ENCODE data around the gene FYN. TPM values are rescaled to one million over a fixed set of nuclear protein-coding genes. Genes with fewer than 3 reads are reported as not detected.

The FYN gene
- total RNA-seq, 1 donor from 2014 or later: 130 TPM

GRCh38 chr6:111658462-111659154, 214.6 kb downstream of the FYN start:
- peak in 1 of 2 donors; percentile 77 for DNase-seq (ENCODE audit: extremely low spot score in 2 of 2)
- Histone ChIP-seq H3K27ac (peak overlapping the region; percentile 74), H3K27me3 (no peaks in the 10 kb centered on the region), H3K4me3 (no peak overlapping the region), H3K36me3 (no peaks in the 10 kb centered on the region), H3K4me1 (peaks cover 36% of the 10 kb centered on the region), H3K9me3 (no peaks in the 10 kb centered on the region)
- intact Hi-C loops (cut with DNase I): no loop called here
- no peak for TF ChIP-seq POLR2AphosphoS5 (IDR thresholded peaks at IDR 0.05; ENCODE audit: insufficient read depth in 1 of 2, low read depth in 1 of 2)
- TF ChIP-seq, protein P1, sequence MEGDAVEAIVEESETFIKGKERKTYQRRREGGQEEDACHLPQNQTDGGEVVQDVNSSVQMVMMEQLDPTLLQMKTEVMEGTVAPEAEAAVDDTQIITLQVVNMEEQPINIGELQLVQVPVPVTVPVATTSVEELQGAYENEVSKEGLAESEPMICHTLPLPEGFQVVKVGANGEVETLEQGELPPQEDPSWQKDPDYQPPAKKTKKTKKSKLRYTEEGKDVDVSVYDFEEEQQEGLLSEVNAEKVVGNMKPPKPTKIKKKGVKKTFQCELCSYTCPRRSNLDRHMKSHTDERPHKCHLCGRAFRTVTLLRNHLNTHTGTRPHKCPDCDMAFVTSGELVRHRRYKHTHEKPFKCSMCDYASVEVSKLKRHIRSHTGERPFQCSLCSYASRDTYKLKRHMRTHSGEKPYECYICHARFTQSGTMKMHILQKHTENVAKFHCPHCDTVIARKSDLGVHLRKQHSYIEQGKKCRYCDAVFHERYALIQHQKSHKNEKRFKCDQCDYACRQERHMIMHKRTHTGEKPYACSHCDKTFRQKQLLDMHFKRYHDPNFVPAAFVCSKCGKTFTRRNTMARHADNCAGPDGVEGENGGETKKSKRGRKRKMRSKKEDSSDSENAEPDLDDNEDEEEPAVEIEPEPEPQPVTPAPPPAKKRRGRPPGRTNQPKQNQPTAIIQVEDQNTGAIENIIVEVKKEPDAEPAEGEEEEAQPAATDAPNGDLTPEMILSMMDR (IDR thresholded peaks at IDR 0.05): no peak
- no peak for TF ChIP-seq POLR2A (IDR thresholded peaks at IDR 0.05)

GRCh38 chr6:111657146-111657545, 216.1 kb downstream of the FYN start:
- intact Hi-C loops (cut with DNase I): no loop called here
- no peaks in the 10 kb centered on the region for H3K9me3 ChIP-seq
- no peaks in the 10 kb centered on the region for H3K36me3 ChIP-seq
- H3K27me3 ChIP-seq: no peaks in the 10 kb centered on the region
- no peak for DNase-seq (ENCODE audit: extremely low spot score in 2 of 2)
- no peak for TF ChIP-seq POLR2A (IDR thresholded peaks at IDR 0.05)
- TF ChIP-seq POLR2AphosphoS5 (IDR thresholded peaks at IDR 0.05; ENCODE audit: insufficient read depth in 1 of 2, low read depth in 1 of 2): peak; percentile 46 to 92
- TF ChIP-seq, protein P1 (IDR thresholded peaks at IDR 0.05): no peak
- H3K27ac ChIP-seq: peak overlapping the region; percentile 74
- H3K4me1 ChIP-seq: peaks cover 21% of the 10 kb centered on the region
- no peak overlapping the region for H3K4me3 ChIP-seq

DNA sequence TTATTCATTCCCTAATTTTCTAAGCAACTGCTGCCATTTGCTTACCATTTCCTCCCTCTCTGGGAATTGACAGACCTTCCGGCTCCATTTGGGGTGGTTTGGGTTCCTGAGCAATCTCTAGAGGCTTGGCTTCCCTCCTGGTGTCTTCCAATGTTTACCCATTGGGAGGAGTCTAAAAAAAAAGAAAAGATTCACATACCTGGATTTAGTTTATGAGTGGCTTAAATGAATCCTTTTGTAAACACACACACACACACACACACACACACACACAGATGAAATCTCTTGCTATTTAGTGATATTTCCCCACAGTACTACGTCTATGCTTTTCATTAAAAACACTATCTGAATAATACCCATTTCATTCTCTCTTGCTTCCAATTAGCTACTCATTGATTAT, 219.3 kb downstream of the FYN start:
- H3K9me3 ChIP-seq: no peaks in the 10 kb centered on the region
- DNase-seq (ENCODE audit: extremely low spot score in 2 of 2): no peak
- TF ChIP-seq POLR2A (IDR thresholded peaks at IDR 0.05): no peak
- no peak for TF ChIP-seq POLR2AphosphoS5 (IDR thresholded peaks at IDR 0.05; ENCODE audit: insufficient read depth in 1 of 2, low read depth in 1 of 2)
- TF ChIP-seq, protein P1 (IDR thresholded peaks at IDR 0.05): no peak
- no peak overlapping the region for H3K4me3 ChIP-seq
- H3K27ac ChIP-seq: no peak overlapping the region
- no peaks in the 10 kb centered on the region for H3K36me3 ChIP-seq
- H3K27me3 ChIP-seq: no peaks in the 10 kb centered on the region
- peaks cover 8% of the 10 kb centered on the region for H3K4me1 ChIP-seq
- intact Hi-C loops (cut with DNase I): no loop called here

DNA sequence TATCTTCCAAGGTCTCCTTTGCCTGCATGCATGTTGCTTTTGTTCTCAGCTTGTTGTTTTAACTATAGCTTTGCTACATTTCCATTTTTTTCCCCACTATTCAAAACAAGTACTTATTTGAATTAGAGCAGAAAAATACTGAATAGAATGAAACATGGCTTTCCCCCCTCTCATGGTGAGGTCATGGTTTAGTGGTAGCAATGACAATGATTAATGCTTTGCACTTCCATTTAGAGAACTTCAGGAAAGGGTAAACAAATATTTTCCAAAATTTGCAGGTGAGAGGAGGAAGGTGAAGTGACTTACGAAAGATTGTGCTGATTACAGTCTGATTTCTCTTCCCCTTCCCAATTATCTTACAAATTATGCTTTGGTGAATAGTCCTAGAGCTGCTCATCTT, 219.8 kb downstream of the FYN start:
- Histone ChIP-seq H3K27ac (no peak overlapping the region), H3K27me3 (no peaks in the 10 kb centered on the region), H3K4me3 (no peak overlapping the region), H3K9me3 (no peaks in the 10 kb centered on the region), H3K4me1 (peaks cover 4% of the 10 kb centered on the region), H3K36me3 (no peaks in the 10 kb centered on the region)
- no peak for TF ChIP-seq POLR2AphosphoS5 (IDR thresholded peaks at IDR 0.05; ENCODE audit: insufficient read depth in 1 of 2, low read depth in 1 of 2)
- TF ChIP-seq, protein P1 (IDR thresholded peaks at IDR 0.05): no peak
- no peak for TF ChIP-seq POLR2A (IDR thresholded peaks at IDR 0.05)
- intact Hi-C loops (cut with DNase I): no loop called here
- no peak for DNase-seq (ENCODE audit: extremely low spot score in 2 of 2)

- no peak overlapping the region for H3K4me3 ChIP-seq
- H3K27ac ChIP-seq: peak overlapping the region; percentile 30
- H3K4me1 ChIP-seq: peaks cover 5% of the 10 kb centered on the region
- intact Hi-C loops (cut with DNase I): no loop called here
- no peaks in the 10 kb centered on the region for H3K27me3 ChIP-seq
- no peaks in the 10 kb centered on the region for H3K9me3 ChIP-seq
- no peak for DNase-seq (ENCODE audit: extremely low spot score in 2 of 2)
- TF ChIP-seq, protein P1 (IDR thresholded peaks at IDR 0.05): no peak
- no peak for TF ChIP-seq POLR2AphosphoS5 (IDR thresholded peaks at IDR 0.05; ENCODE audit: insufficient read depth in 1 of 2, low read depth in 1 of 2)
- TF ChIP-seq POLR2A (IDR thresholded peaks at IDR 0.05): no peak
- no peaks in the 10 kb centered on the region for H3K36me3 ChIP-seq
Measured at GRCh38 chr6:111652156-111652555, 221.1 kb downstream of the FYN start.

Measured in vagina (tissue), 2 donors.